AG09309 (cell line): ENCODE results near the gene AMACR.

Experiments
- DNase-seq: peaks from one replicate; pipeline ENCODE4 v3.0.0-alpha.2; 2010; ENCODE audit warnings: low read depth
- H3K4me3 ChIP-seq: 2 replicates; pipeline ENCODE4 v1.5.1; 2011; ENCODE audit warnings: mild to moderate bottlenecking, low read depth, low read length, moderate library complexity; ENCODE audit not compliant: control insufficient read depth
- TF ChIP-seq, protein P1 (sequence below): IDR thresholded peaks from 2 replicates; pipeline ENCODE4 v1.5.1; 2011; ENCODE audit warnings: mild to moderate bottlenecking, low read depth, low read length, inconsistent platforms; ENCODE audit not compliant: insufficient read depth, control insufficient read depth; ENCODE audit errors: missing control alignments

Gene AMACR

GRCh38 chr5:33978306-33978705 lies 29.5 kb downstream of the AMACR start:
- TF ChIP-seq, protein P1, sequence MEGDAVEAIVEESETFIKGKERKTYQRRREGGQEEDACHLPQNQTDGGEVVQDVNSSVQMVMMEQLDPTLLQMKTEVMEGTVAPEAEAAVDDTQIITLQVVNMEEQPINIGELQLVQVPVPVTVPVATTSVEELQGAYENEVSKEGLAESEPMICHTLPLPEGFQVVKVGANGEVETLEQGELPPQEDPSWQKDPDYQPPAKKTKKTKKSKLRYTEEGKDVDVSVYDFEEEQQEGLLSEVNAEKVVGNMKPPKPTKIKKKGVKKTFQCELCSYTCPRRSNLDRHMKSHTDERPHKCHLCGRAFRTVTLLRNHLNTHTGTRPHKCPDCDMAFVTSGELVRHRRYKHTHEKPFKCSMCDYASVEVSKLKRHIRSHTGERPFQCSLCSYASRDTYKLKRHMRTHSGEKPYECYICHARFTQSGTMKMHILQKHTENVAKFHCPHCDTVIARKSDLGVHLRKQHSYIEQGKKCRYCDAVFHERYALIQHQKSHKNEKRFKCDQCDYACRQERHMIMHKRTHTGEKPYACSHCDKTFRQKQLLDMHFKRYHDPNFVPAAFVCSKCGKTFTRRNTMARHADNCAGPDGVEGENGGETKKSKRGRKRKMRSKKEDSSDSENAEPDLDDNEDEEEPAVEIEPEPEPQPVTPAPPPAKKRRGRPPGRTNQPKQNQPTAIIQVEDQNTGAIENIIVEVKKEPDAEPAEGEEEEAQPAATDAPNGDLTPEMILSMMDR, result no peak
- no peak for DNase-seq

GRCh38 chr5:33976307-33976706 lies 31.5 kb downstream of the AMACR start:
- no peak for DNase-seq
- TF ChIP-seq, protein P1, result no peak
- H3K4me3 ChIP-seq, result no peak overlapping the region

More at GRCh38 chr5:33978306-33978705, 29.5 kb downstream of the AMACR start:
- no peak overlapping the region for H3K4me3 ChIP-seq

- TF ChIP-seq, protein P1, result no peak
- no peak overlapping the region for H3K4me3 ChIP-seq
- DNase-seq, result no peak
These were observed 32.0 kb downstream of the AMACR start for GRCh38 chr5:33975852-33976251.

- TF ChIP-seq, protein P1, result no peak
- no peak overlapping the region for H3K4me3 ChIP-seq
- no peak for DNase-seq
These were observed 34.6 kb downstream of the AMACR start for GRCh38 chr5:33973271-33973670.

- H3K4me3 ChIP-seq, result no peak overlapping the region
- TF ChIP-seq, protein P1, result peak; percentile 89
- no peak for DNase-seq
These were observed 38.0 kb downstream of the AMACR start for GRCh38 chr5:33969572-33970452.

- H3K4me3 ChIP-seq, result no peak overlapping the region
- TF ChIP-seq, protein P1, result no peak
- no peak for DNase-seq
These were observed 39.4 kb downstream of the AMACR start for GRCh38 chr5:33968211-33969005.
